PC-9 (cell line): ENCODE results near the gene PAM. TPM values are rescaled to one million over a fixed set of nuclear protein-coding genes. Genes with fewer than 3 reads are reported as not detected.

ENCODE experiments used
- BruUV-seq: library from RNA; stranded (reverse); fragments of 400-500 nt; replicated peaks from 2 replicates; lab custom pipeline; 2021; lab: Mats Ljungman, UMichigan
- CTCF ChIA-PET: fragments of 300-600 bp; sonication (Branson Sonifier 250); formaldehyde crosslinking; loops from one replicate; lab custom pipeline; 2022; ENCODE audit warnings: antibody characterized with exemption; lab: Charles Lee
- POLR2A ChIA-PET: fragments of 300-600 bp; sonication (Branson Sonifier 250); formaldehyde crosslinking; loops from one replicate; lab custom pipeline; 2022; ENCODE audit warnings: antibody characterized with exemption; ENCODE audit not compliant: unreplicated experiment; lab: Charles Lee
- DNase-seq, 2 experiments: peaks; one replicate each; pipeline versions ENCODE4 v3.0.0 to v3.0.0-alpha.2; 2015 to 2022; ENCODE audit warnings: mixed read lengths in 1 of 2
- H2AFZ ChIP-seq: fragments of 200-600 bp; sonication (generic); 2 replicates; pipeline ENCODE4 v1.8.1; 2017; ENCODE audit warnings: antibody characterized with exemption
- H3F3A ChIP-seq: fragments of 200-600 bp; sonication (generic); 2 replicates; pipeline ENCODE4 v1.8.1; 2017; ENCODE audit warnings: antibody characterized with exemption, mild to moderate bottlenecking, low read depth; ENCODE audit not compliant: insufficient read depth
- H3K27ac ChIP-seq: fragments of 200-600 bp; sonication (generic); 2 replicates; pipeline ENCODE4 v1.6.1; 2016; ENCODE audit warnings: mixed run types
- H3K27me3 ChIP-seq: fragments of 200-600 bp; sonication (generic); 2 replicates; pipeline ENCODE4 v1.6.1; 2016; ENCODE audit warnings: low read depth, mixed run types; ENCODE audit not compliant: insufficient read depth
- H3K36me3 ChIP-seq: fragments of 200-600 bp; sonication (generic); 2 replicates; pipeline ENCODE4 v1.6.1; 2016; ENCODE audit warnings: low read depth, mixed run types
- H3K4me1 ChIP-seq: fragments of 200-600 bp; sonication (generic); replicated peaks from 2 replicates; pipeline ENCODE4 v1.6.1; 2016; ENCODE audit warnings: mixed run types; ENCODE audit not compliant: insufficient read depth
- H3K4me2 ChIP-seq: fragments of 200-600 bp; sonication (generic); 2 replicates; pipeline ENCODE4 v1.6.1; 2017; ENCODE audit warnings: mixed run types
- H3K4me3 ChIP-seq: fragments of 200-600 bp; sonication (generic); 2 replicates; pipeline ENCODE4 v1.6.1; 2016; ENCODE audit warnings: mixed run types
- H3K79me2 ChIP-seq: fragments of 200-600 bp; sonication (generic); 2 replicates; pipeline ENCODE4 v1.6.1; 2017; ENCODE audit warnings: low read depth, mixed run types
- H3K9me2 ChIP-seq: fragments of 200-600 bp; sonication (generic); 2 replicates; pipeline ENCODE4 v1.8.1; 2017; ENCODE audit warnings: mild to moderate bottlenecking; ENCODE audit not compliant: insufficient read depth
- H3K9me3 ChIP-seq: fragments of 200-600 bp; sonication (generic); 2 replicates; pipeline ENCODE4 v1.8.1; 2016; ENCODE audit warnings: low read depth; ENCODE audit not compliant: insufficient read depth
- H4K20me1 ChIP-seq: fragments of 200-600 bp; sonication (generic); 2 replicates; pipeline ENCODE4 v1.8.1; 2017; ENCODE audit not compliant: insufficient read depth
- EZH2 ChIP-seq: fragments of 200-600 bp; sonication (generic); IDR thresholded peaks from 2 replicates; pipeline ENCODE4 v1.8.0; 2017; ENCODE audit warnings: antibody characterized with exemption, low read depth
- intact Hi-C: fragments of 100-400 bp; cut with micrococcal nuclease; formaldehyde crosslinking; loops from one replicate; pipeline ENCODE4 v1.10.0; 2022; ENCODE audit not compliant: unreplicated experiment
- total RNA-seq: library from RNA; stranded (reverse); gene quantifications from 2 replicates; pipeline ENCODE4 v1.2.3, GENCODE V29; 2021
- TF ChIP-seq, protein P1 (sequence below): fragments of 200-600 bp; sonication (generic); conservative IDR thresholded peaks from 2 replicates; pipeline ENCODE4 v1.6.1; 2017; ENCODE audit warnings: mixed run types, antibody characterized with exemption, mild to moderate bottlenecking, moderate library complexity

Gene PAM
- total RNA-seq, 1 experiment from 2014 or later, result 88.4 TPM

GRCh38 chr5:103034662-103035392 is 279.7 kb downstream of the PAM start:
- Histone ChIP-seq H3K27me3 (no peaks in the 10 kb centered on the region), H3K9me3 (peaks cover 4% of the 10 kb centered on the region; the same call in 1 of the 2 replicates), H3F3A (no peaks in the 10 kb centered on the region), H3K4me2 (no peak overlapping the region), H2AFZ (no peak overlapping the region), H3K27ac (no peak overlapping the region), H3K4me3 (no peak overlapping the region), H3K9me2 (no peaks in the 10 kb centered on the region), H3K4me1 (0 out of 2 replicates have a peak, but pooled peaks cover 6% of the 10 kb centered on the region), H4K20me1 (no peaks in the 10 kb centered on the region), H3K36me3 (no peaks in the 10 kb centered on the region), H3K79me2 (no peaks in the 10 kb centered on the region)
- POLR2A ChIA-PET, result no interaction called here
- no peak for DNase-seq
- CTCF ChIA-PET, result interaction anchor here (0.7 kb wide), 1 partner anchor 444 kb away, joined by 3 read pairs; no protein-coding TSS in a partner anchor
- no TSS peak for BruUV-seq
- intact Hi-C loops, result no loop called here
- TF ChIP-seq, protein P1, sequence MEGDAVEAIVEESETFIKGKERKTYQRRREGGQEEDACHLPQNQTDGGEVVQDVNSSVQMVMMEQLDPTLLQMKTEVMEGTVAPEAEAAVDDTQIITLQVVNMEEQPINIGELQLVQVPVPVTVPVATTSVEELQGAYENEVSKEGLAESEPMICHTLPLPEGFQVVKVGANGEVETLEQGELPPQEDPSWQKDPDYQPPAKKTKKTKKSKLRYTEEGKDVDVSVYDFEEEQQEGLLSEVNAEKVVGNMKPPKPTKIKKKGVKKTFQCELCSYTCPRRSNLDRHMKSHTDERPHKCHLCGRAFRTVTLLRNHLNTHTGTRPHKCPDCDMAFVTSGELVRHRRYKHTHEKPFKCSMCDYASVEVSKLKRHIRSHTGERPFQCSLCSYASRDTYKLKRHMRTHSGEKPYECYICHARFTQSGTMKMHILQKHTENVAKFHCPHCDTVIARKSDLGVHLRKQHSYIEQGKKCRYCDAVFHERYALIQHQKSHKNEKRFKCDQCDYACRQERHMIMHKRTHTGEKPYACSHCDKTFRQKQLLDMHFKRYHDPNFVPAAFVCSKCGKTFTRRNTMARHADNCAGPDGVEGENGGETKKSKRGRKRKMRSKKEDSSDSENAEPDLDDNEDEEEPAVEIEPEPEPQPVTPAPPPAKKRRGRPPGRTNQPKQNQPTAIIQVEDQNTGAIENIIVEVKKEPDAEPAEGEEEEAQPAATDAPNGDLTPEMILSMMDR, result no peak
- no peak for TF ChIP-seq EZH2

- Histone ChIP-seq H3F3A (no peaks in the 10 kb centered on the region), H3K27ac (no peak overlapping the region), H4K20me1 (no peaks in the 10 kb centered on the region), H3K4me1 (0 out of 2 replicates have a peak, but pooled peaks cover 6% of the 10 kb centered on the region), H3K4me2 (no peak overlapping the region), H3K27me3 (no peaks in the 10 kb centered on the region), H3K9me2 (no peaks in the 10 kb centered on the region), H3K79me2 (no peaks in the 10 kb centered on the region), H3K9me3 (peaks cover 4% of the 10 kb centered on the region; the same call in 1 of the 2 replicates), H2AFZ (no peak overlapping the region), H3K4me3 (no peak overlapping the region), H3K36me3 (no peaks in the 10 kb centered on the region)
- intact Hi-C loops, result no loop called here
- BruUV-seq, result no TSS peak
- ChIA-PET CTCF (no interaction called here), POLR2A (no interaction called here)
- no peak for TF ChIP-seq EZH2
- TF ChIP-seq, protein P1, result no peak
- DNase-seq, result no peak
Observed at GRCh38 chr5:103035701-103036100, 280.6 kb downstream of the PAM start.

DNA sequence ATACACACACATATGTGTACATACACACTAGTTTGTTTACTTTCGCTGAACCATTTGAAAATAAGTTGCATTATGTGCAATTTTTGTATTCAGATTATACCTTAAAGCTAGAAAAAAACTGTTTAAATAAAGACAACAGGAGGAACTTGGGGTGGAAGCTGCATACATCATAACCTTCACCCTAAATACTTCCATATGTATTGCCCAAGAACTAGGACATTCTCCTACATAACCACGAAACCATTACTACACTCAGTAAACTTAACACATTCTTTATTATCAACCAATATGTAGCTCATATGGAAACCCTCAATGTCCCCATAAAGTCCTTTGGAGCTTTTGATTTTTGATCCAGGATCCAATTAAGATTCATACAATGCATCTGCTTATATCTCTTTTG is 281.5 kb downstream of the PAM start:
- H4K20me1 ChIP-seq, result no peaks in the 10 kb centered on the region
- no peak overlapping the region for H2AFZ ChIP-seq
- H3K4me2 ChIP-seq, result no peak overlapping the region
- no peaks in the 10 kb centered on the region for H3K79me2 ChIP-seq
- 0 out of 2 replicates have a peak, but pooled peaks cover 6% of the 10 kb centered on the region for H3K4me1 ChIP-seq
- no peak overlapping the region for H3K4me3 ChIP-seq
- H3K36me3 ChIP-seq, result no peaks in the 10 kb centered on the region
- ChIA-PET POLR2A (no interaction called here), CTCF (no interaction called here)
- intact Hi-C loops, result no loop called here
- peaks cover 4% of the 10 kb centered on the region; the same call in 1 of the 2 replicates for H3K9me3 ChIP-seq
- no peaks in the 10 kb centered on the region for H3F3A ChIP-seq
- H3K27me3 ChIP-seq, result no peaks in the 10 kb centered on the region
- H3K9me2 ChIP-seq, result no peaks in the 10 kb centered on the region
- BruUV-seq, result no TSS peak
- no peak overlapping the region for H3K27ac ChIP-seq
- TF ChIP-seq EZH2, result no peak
- TF ChIP-seq, protein P1, result no peak
- no peak for DNase-seq
